Measurements from ENCODE around the gene RAB5B.
"Not testable (repeated sequence)": the region's sequence is repeated elsewhere in the genome, so short reads cannot be mapped to it uniquely, and the experiment has no call there.

RAB5B gene

DNA sequence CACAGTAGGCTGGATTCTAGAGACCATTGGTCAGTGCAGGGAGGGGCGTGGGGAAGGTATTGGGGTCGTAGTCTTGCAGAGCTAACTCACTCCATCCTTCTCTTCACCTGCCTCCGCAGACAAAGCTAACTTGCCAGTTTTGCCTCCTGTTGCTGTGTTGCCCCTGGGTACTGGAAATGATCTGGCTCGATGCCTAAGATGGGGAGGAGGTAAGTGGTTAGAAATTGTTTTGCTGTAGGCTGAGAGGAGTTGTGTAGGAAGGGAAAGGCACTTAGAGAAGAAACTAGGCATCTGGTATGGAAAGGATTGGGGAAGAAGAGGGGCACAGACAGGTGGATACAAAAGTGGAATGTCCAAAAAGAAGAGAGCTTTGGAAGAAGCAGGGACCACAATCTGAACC lies 31.8 kb upstream of the RAB5B start:
- no peak for DNase-seq

DNA sequence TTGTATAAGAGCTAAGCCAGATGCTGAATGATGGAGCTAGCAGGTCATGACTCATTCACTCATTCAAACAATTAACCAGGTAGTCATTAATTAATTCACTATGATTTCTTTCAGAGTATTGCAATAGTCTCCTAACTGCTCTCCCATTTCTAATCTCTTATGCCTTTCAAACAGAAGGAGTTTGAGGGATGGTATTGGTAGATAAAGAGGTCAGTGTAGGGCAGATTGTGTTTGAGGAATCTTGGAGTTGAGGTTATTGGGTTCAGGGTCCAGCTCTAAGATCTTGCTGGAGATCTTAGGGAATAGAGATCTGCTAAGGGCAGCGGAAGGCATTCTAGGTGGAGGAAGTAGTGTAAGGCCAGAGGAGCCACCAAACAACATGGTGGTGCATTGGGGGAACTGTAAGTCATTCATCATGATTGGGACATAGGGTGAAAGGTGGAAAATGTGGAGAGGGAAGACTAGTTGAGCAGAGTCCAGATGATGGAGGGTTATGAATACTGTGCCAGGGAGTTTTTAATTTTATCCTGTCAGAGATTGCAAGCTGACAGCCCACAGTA lies 31.2 kb upstream of the RAB5B start:
- DNase-seq, result no peak

DNA sequence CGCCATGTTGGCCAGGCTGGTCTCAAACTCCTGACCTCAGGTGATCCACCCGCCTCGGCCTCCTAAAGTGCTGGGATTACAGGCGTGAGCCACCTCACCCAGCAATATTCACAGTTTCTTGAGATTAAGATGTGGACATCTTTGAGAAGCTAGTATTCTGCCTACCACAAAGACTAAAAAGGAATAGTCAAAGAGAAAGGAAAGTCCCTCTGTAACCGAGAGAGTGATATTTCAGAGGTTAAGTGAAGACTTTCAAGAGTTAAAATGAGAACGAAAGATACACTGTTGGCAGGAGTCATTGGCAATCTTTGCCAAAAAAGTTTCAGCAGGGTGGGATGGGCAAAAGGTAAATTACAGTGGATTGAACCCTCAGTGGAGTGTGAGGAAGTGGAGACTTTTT lies 27.3 kb upstream of the RAB5B start:
- DNase-seq, result no peak

DNA sequence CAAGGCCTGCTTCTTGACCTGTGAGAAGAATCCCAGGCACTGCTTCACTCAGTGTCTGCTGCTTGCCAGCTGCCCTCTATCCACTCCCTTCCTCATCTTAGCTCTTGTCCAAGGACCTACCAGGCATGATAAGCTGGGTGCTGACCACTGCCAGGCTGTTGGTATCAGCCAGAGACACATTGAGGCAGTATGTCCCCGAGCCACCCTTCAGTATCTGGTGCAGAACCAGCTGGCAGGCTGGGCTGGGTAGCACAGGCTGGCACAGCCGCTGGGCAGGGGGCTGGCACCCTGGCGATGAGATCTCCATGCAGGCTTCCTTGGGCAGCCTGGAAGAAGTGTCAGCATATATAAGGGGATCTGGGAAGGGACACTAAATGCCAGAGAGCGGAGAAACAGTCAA lies 18.5 kb upstream of the RAB5B start:
- no peak for DNase-seq

DNA sequence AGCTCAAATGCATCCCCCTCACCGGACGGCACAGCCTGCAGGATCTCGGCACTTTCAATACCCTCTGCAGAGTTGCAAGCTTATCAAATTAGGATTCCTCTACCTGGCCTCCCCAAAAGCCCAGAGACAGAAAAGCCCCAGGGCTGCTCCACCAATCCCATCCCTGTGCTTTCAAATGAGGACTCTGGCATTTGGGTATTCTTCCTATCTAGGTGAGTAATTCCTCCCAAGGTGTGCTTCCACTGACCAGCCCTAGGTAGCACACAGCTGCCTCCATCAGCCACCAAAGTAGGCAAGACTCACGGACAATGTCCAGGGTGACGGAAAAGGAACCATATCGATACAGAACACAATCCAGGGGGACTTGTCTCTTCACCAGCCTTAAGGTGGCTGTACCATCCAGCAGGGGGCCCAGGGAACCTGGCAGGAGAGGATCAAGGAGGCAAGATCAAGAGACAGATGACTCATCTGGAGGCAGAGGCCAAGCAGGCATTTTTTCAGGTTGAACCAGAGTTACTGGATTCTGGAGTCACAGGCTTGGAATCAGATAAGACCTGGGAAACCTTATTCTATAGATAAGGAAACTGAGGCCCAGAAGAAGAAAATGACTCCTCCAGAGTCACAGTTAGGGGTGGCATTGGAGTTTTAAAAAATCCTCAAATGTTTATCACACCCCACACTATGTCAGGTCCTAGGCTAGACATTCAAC lies 17.9 kb upstream of the RAB5B start:
- peak; percentile 30 to 44 for DNase-seq

DNA sequence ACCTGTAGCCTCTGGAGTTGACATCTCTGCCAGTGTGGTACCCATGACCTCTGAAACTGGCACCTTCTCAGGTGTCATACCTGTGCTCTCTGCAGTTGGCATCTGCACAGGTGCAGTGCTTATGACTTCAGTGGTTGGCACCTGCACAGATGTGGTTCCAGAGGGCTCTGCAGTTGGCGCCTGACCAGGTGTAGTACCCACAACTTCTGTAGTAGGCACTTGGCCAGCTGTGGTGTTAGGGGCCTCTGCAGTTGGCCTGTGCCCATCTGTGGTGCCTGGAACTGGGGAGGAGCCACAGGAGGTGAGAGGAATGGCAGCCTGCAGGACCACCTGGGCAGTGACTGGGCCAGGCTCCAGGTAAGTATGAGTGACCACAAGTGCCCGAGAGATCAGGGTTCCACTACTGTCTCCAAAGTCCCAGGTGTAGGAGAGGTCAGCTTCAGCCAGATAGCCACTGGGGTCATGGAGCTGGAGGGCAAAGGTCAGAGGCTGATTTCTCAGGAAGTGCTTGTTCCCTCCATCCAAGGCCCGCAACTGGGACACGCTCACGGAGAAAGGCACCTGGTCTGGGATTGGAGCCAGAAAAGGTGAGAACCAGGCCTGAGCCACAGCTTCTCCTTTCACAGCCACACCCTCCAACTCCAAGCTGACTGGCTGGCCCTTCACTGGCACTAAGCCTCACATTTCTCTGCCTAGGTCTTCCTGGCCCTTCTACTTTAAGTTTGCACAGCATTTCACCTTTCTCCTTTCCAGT lies 16.6 kb upstream of the RAB5B start:
- DNase-seq, result no peak

GRCh38 chr12:55963760-55964159 lies 10.1 kb upstream of the RAB5B start:
- DNase-seq, result no peak

DNA sequence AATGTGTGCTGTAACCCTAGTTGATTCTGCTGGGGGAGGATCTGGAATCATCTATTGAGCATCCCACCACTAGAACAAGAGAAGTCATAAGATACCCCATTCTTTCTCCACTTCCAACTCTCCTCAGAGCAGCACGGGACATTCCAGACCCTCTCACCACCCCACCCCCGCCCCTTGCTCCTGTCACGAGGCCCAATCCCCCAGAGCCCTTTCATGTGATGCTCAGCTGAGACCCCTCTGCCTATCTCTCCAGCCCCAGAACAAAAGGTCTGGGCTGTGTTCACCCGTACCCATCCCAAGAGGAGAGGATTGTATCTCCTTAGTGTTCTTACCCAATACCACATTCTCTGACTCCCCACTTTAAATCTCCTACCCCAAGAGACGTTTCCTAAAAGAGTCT lies 8.6 kb upstream of the RAB5B start:
- DNase-seq, result no peak

- DNase-seq, result no peak
Observed at GRCh38 chr12:55965941-55966407, 7.9 kb upstream of the RAB5B start, which contains the start of gene PMEL. Gene PMEL, minus strand, starts transcription at chr12:55966042. Its CDS starts 31 bp downstream, at chr12:55966011.

GRCh38 chr12:55966408-55967281 lies 7.2 kb upstream of the RAB5B start, which contains the start of gene CDK2:
Gene CDK2, plus strand, starts transcription at chr12:55966830. Its CDS starts 179 bp downstream, at chr12:55967009.
- DNase-seq, result peak; percentile 85 to 90

- DNase-seq, result no peak
Observed at GRCh38 chr12:55969356-55969755, 4.5 kb upstream of the RAB5B start.

DNA sequence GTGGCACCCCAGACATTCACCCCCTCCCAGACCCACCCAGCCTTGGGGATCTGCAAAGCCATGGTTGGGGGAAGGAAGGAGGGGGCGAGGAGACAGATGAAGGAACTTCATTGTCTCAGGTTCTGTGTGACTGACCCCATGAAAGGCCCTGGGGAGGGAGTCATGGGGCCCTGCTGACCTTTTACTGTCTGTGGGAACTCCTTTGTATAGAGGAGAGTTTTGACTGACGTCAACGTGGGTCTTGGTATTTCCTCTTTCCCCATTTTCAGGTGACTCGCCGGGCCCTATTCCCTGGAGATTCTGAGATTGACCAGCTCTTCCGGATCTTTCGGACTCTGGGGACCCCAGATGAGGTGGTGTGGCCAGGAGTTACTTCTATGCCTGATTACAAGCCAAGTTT lies 3.1 kb upstream of the RAB5B start:
- DNase-seq, result no peak

GRCh38 chr12:55972042-55972441 lies 1.8 kb upstream of the RAB5B start:
- DNase-seq, result no peak

- no peak for DNase-seq
Observed at GRCh38 chr12:55972456-55972855, 1.4 kb upstream of the RAB5B start.

- peak; percentile 26 to 40 for DNase-seq
Observed at GRCh38 chr12:55972911-55973598, 823 bp upstream of the RAB5B start.

GRCh38 chr12:55974308-55974730 lies 441 bp downstream of the RAB5B start:
- peak; percentile 38 to 41 for DNase-seq

- DNase-seq, result no peak
Observed at GRCh38 chr12:55978393-55978792, 4.5 kb downstream of the RAB5B start.

DNA sequence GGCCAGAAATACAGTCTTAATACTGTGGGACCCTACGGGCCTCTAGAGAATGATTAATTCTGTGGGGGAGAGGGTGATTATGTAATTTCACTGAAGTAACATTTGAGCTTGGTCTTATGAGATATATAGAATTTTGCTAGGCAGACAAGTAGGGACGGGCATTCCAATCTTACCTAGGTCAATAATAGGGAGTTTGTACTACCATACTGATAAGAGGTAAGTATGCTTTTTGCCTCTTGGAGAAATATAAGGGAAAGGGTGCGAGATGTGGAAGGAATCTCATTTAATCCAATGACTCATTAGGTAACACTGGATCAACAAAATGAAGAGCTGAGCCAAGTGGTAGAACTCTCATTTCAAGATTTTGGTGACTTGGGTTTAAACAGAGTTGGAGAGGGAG lies 5.2 kb downstream of the RAB5B start:
- no peak for DNase-seq

GRCh38 chr12:55981882-55982281 lies 8.0 kb downstream of the RAB5B start:
- not testable (repeated sequence) for DNase-seq

GRCh38 chr12:55982319-55982936 lies 8.6 kb downstream of the RAB5B start:
- DNase-seq, result no peak

- no peak for DNase-seq
Observed at GRCh38 chr12:55983232-55983842, 9.5 kb downstream of the RAB5B start.
